Activated effector memory CD4-positive, alpha-beta T cell treated with anti-CD3 and anti-CD28 coated beads, Interleukin-2, amount 50 U/mL, for 16 hours (primary cell): ENCODE results near the gene GNB1.
"Not testable (repeated sequence)": the region's sequence is repeated elsewhere in the genome, so short reads cannot be mapped to it uniquely, and the experiment has no call there.

Experiments
- DNase-seq: peaks from one replicate; pipeline ENCODE4 v3.0.0-alpha.2; 2020

Gene GNB1

DNA sequence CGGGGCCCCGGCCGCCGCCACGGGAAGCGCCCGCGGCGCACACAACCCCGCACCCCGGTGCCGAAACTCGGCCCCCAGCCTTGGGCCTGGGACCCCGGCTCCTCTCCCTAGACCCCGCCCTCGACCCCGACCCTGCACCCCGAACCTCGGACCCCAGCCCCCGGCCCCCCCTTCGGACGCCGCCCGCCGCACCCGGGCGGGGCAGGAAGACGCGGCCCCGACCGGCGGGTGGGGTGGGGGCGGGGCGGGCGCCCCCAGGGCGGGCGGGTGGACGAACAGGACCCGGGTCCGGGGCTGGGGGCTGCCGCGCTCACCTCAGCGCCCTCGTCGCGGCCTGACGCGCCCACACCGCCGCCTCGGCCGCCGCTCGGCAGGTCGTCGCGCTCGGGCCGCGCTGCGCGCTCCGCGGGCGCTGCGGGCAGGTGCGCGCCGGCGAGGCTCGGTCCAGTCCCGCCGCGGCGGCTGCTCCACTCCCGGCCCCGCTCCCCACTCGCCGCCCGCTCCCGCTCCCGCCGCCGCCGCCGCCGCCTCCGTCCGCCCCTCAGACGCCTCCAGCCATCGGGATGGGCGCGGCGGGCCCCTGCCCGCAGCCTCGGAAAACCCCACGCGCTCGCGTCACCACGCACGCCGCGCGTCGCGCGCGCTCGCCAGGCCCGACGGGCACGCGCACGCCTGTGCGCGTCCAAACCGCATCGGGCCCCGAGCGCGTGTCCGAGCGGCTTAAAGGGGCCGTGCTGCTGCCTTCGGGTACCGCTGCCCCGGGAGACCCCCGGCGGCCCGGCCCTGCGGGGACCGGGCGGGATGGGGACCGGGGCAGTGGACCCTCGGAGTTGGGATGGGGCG, at the start of gene GNB1:
TSS of gene GNB1 (minus strand) at position 582 of the 843 bp plus-strand sequence. CDS start 65,634 bp downstream, outside the sequence.
- peak; percentile 95 for DNase-seq

DNA sequence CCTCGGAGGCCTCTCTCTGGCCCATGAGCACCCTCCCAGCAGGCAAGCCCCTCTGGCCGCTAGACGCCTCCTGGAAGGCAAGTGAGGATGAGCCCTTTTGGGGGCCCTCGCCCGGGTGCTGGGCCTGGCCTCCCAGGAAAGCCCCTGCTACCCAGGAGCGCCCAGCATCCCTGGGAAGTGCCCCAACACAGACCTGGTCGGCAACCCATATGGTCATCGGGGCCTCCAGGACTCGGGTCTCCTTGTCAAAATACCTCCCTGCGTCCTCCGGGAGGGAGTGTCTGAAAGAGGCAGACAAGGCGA, 49.2 kb upstream of the GNB1 start:
- no peak for DNase-seq

DNA sequence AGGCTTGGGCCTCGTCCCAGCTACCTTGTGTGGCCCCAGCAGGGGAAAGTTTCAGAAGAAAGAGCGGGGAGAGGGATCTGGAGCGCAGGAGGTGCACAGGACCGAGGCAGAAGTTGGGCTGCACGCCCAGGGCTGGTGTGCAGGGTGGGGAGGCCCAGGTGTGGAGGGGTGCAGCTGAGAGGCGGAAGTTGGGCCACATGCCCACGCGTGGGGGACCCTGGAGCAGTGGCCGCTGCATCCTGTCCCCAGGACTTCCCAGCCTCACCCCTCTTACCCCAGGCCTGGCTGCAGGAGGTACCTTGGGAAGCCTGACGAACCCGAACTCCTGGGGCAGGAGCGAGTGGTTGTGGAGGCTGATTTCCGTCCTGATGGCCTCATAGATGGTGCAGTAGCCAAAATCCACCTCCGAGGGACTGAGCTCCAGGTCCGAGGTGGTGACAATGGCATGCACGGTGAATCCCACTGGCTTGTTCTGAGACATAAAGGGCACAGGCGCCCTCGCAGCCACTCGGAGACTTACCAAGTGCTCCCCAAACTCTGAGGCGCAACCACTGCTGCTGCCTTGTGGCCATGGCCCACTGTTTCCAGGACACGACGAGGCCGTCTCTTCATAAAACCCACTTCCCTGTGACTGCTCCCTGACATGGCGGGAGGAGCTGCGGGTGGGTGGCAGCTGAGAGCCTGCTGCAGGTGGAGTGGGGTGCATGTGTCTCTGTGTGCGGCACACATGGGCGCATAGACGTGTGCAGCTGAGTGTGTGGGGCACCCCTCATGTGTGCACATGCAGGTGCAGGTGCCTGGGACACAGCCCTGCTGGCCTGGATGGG, 48.6 kb upstream of the GNB1 start:
- DNase-seq, result no peak

DNA sequence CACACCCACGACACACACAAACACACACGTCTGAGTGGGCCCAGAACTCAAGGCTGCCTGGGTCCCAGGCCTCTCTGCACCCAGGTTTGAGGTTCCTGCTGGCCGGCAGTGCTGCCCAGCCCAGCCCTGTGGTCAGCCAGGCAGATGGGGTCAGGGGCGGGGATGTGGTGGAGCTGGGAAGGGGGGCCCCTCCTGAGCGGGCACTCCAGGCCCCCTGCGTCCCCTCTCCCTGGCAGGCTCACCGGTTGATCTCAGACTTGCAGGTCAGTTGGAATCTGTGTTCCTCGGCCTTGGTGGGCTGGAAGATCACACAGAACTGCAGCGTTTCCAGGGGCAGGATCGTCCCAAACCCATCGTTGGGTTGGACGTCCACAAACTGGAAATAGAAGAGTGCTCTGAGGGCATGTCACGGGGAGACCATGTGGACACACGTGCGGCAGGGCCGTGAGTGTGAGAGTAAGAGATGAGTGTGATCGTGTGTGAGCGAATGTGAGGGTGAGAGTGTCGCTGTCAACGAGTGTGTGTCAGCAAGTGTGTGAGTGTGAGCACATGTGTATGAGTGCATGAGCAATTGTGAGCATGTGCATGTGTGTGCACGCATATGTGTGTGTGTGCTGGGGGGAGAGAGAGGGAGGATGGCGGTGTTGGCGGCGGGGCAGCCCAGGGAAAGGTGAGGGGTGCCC, 47.9 kb upstream of the GNB1 start:
- no peak for DNase-seq

DNA sequence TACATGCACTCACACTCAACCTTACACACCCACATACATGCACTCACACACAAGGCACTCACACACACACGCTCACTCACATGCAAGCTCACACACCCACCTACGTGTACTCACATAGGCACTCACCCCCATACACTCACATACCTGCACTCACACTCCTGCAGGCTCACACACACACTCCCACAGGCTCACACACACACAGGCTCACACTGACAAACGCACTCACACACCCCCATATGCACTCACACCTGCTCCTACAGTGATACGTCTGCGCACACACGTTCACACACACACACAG, 47.3 kb upstream of the GNB1 start:
- DNase-seq, result no peak

GRCh38 chr1:1937549-1938275, 46.8 kb upstream of the GNB1 start:
- DNase-seq, result no peak

- DNase-seq, result no peak
Observed at GRCh38 chr1:1937061-1937460, 46.2 kb upstream of the GNB1 start.

- DNase-seq, result not testable (repeated sequence)
Observed at GRCh38 chr1:1934848-1935247, 44.0 kb upstream of the GNB1 start.

DNA sequence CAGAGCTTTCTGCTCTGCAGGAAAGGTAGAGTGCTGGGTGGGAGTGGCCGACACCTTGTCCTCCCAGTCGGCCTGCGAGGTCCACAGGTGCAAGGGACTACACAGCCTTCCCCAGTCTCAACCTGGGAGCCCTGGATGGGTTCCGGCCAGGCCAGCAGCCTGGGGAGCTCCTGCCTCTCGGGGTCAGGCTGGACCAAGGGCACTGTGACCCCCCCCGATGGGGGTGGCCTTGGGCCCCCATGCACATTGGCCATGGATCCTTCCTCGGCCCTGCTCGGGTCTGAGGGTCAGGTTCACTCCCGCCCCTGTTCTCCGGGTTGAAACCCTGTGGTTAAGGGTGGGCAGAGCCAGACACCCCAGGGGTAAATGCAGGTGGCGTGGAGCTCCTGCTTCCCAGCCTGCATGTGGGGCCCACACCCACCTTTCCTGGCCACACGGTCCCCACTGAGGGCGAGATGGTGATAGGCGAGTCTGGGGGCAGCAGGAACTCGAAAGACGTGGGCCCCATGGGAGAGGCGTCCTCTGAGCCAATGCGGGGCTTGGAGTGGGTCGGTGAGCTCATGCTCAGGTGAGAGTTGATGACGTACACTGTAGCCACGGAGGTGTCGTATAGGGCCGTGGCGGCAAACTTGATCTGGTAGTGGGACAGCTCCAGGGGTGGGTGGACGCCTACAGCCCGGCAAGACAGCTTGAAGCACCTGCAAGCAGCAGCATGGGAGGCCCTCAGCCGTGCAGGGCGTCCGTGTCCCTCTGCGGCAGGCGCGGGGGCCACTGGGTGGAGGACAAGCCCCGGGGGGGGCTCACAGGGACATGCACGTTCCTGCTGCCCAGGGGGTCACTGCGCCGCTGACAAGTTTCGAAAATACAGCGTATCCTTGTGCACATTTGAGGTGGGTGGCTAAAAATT, 39.0 kb upstream of the GNB1 start:
- DNase-seq, result no peak

DNA sequence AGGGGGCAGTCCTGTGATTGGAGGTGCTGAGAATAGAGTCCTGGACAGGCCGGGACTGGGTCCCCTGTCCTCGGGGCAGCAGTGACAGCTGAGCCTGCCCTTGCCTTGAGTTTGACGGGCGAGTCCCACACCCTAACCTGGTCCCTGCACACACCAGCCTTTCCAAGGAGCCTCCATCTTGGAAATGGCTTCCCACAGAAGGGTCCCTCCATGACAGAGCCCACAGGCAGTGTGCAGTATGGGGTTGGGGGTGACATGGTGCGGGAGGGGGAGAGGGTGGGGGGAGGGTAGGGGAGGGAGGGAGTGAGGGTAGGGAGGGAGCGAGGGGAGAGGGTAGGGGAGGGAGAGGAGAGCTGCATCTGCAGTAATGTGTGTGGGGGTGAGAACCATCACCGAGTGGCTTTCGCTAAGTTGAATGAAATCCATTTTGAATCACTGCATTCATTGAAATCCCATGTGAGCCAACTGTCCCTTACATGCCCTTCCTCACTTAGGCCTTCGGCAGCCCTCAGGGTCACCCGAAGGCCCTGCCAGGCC, 38.3 kb upstream of the GNB1 start:
- DNase-seq, result no peak

DNA sequence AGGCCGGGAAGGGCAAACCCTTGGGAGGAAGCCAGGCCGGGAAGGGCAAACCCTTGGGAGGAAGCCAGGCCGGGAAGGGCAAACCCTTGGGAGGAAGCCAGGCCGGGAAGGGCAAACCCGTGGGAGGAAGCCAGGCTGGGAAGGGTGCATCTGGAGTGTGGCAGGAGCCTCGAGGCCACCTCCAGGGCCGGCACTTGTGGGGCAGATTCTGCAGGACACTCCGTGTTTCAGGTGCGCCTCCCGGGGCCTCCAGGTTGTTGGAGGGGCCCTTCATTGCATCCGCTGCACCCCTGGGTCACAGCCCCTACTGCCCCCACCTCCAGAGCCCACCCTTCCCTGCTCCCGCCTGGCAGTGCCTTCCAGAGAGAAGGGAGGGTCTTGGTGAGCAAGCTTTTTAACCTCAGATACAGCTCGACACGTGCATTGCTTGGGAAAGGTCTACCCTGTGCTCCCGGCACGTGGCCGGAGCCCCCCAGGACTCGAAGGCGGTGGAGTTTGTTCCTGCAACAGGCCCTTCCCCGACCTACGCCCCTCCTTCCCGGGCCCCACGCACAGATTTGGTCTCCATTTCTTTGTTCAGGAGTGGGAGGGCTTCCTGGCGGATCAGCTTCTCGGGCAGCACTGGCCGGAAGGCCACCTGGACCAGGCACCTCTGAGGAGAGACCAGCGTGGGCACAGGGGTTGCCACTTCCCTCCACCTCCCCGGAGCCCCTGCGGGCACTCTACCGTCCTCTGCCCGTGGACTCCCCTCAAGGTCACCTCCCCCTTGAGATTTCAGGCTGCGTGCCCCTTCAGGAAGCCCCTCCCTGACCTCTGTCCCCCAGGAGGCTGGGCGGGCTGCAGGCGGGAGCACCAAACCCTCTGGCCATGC, 37.6 kb upstream of the GNB1 start:
- DNase-seq, result no peak

- no peak for DNase-seq
Observed at GRCh38 chr1:1927751-1928150, 36.9 kb upstream of the GNB1 start.

GRCh38 chr1:1926886-1927660, 36.2 kb upstream of the GNB1 start:
- no peak for DNase-seq

GRCh38 chr1:1926346-1926811, 35.5 kb upstream of the GNB1 start:
- DNase-seq, result no peak

DNA sequence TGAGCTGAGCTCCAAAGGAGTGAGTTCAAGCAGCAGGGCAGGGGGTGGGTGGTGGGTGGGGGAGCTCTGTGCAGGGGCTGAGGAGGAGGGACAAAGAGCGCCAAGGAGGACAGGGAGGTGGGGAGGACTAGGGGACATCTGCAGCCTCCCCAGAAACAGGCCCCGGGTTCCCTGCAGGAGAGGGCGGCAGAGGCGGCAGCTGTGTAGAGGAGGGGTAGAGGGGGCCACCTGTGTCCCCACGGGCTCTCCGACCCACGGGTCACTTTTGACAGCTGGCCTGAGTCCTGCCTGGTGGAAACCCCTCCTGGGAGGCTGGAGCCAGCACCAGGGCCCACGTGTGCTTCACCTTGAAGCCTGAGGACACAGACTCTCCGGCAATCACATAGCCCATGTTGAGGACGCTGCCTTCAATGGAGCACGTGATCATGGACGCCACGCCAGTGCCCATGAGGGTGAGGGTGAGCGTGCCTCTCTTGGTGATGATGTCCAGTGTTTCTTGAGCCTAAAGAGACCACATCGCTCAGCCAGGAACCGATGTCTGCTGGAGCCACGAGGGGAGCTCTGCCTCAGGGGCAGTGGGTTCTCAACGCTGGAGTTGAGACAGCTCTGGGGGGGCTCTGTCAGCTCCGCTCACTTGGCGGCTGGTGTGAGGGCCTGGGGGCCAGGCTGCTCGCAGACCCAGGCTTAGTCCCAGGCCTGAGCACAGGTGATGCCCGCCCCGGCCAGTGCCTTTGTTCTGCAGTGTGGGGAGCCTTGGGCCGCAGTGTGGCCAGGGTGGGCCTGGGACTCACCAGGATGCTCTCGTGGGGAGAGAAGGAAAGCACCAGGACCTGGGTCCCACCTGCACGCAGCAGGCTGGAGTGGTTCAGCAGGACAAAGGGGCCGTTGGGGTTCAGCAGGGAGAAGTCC, 34.8 kb upstream of the GNB1 start:
- DNase-seq, result no peak

- no peak for DNase-seq
Observed at GRCh38 chr1:1924849-1925248, 34.0 kb upstream of the GNB1 start.

DNA sequence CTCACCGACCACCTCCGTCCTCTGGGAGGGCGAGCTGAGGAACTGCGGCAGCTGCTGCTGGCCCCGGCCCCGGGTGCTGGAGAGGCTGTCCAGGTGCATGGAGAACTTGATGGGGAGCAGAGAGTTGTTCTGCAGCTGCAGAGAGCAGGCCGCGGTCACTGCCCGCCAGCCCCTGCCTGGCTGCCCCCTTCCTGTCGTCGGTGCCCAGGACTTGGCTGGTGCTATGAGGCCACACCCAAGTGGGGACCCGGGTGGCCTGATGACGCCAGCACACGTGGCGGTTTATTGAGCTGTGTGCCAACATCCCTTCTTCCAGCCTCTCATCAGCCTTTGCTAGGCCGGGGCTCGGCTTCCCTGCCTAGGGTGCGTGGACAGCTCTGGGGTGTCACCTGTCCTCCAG, 33.5 kb upstream of the GNB1 start:
- DNase-seq, result no peak

DNA sequence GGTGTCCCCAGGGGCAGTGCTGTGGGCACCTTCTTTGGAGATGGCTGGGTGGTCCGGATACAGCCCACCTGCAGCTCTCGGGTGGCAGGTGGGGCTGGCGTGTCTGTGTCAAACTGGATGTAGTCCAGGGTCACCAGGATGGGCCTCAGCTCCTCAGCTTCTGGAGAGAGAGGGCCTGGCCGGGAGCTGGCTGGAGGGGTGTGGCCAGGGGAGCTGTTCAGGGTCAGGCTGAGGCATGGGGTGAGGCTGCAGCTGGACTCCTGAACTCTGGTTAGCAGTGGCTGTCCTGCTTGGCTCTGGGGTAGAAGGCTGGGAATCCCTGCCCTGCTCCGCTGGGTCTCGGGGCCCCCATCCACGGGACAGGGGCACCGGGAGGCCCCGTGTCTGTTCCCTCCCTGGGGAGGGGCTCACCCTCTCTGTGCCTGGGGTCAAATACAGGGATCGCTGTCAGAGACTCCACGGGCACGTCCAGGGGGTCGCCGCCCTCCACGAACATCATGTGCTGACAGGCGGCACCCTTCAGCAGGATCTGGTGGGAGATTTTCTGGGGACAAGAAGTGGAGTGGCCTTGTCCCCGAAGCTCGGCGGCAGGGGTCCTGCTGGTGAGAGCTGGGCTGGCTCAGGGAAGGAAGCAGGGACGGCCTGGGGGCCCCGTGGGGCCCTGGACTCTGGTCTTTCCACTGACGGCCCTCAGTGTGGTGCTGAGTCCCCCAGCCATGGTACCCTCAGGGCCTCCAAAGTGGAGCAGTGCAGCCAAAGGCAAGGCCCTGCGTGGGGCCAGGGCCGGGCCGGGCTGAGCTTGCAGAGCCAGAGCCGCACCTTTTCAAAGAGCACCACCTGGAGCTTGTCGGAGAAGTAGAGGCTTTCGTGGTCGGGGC, 32.3 kb upstream of the GNB1 start:
- no peak for DNase-seq
